ENCODE measurements around the gene SSBP2.

DNA sequence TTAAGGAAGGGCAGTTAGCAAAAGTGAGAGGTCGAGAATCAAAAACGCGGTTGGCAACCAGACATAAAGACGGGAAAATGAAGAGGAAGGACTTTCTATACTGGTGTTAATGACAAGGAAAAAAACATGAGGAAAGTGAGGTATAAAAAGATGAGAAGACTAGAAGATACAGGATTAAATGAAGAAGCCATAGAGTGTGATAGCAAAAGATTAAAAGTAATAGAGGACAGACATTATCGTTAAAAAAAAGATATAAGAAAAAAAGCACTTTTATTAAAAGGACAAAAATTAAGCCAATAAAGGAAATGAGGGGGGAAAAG is 1.7 kb upstream of the SSBP2 start:
- TF ChIP-seq POLR2A (IDR thresholded peaks at IDR 0.05; ENCODE audit: extremely low read depth, insufficient read length) (no peak), MYC (IDR thresholded peaks at IDR 0.05; ENCODE audit: low read depth, low read length) (no peak)
- TF ChIP-seq, protein P1, sequence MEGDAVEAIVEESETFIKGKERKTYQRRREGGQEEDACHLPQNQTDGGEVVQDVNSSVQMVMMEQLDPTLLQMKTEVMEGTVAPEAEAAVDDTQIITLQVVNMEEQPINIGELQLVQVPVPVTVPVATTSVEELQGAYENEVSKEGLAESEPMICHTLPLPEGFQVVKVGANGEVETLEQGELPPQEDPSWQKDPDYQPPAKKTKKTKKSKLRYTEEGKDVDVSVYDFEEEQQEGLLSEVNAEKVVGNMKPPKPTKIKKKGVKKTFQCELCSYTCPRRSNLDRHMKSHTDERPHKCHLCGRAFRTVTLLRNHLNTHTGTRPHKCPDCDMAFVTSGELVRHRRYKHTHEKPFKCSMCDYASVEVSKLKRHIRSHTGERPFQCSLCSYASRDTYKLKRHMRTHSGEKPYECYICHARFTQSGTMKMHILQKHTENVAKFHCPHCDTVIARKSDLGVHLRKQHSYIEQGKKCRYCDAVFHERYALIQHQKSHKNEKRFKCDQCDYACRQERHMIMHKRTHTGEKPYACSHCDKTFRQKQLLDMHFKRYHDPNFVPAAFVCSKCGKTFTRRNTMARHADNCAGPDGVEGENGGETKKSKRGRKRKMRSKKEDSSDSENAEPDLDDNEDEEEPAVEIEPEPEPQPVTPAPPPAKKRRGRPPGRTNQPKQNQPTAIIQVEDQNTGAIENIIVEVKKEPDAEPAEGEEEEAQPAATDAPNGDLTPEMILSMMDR (IDR thresholded peaks at IDR 0.05; ENCODE audit: low read depth, low read length): no peak
